ENCODE measurements around the gene GALNT10. TPM values are rescaled to one million over a fixed set of nuclear protein-coding genes. Genes with fewer than 3 reads are reported as not detected.

Gene GALNT10
- total RNA-seq, 2 donors from 2014 or later = 30.2 to 43.4 TPM

DNA sequence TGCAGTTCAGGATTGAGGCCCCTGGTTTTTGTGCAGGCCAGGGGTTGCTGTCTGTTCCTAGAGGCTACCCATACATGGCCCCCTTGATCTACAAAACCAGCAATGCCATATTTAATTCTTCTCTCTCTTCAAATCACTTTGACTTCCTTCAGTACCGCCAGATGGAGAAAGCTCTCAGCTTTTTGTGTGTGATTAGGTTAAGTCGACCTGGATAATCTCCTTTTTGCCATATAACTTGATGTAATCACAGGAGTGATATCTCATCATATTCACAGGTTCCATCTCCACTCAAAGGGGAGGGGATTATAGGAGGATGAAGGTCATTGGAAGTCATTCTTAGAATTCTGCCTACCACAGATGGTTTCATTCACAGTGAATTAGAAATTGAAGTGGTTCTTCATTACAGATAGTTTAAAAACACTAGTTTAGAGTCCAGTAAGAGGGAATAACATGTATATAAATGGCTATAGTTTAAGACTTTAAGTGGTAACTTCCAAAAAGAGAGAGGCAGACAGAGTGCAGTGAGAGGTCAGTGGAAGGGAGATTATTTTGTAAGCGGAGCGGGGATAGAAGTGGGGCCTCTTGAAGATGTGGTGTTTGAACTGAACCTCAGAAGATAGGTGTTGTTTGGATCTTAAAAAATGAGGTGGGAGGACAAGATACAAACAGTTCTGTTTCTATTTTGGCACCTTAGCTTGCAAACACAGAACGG lies 85.9 kb downstream of the GALNT10 start:
- TF ChIP-seq, protein P1, sequence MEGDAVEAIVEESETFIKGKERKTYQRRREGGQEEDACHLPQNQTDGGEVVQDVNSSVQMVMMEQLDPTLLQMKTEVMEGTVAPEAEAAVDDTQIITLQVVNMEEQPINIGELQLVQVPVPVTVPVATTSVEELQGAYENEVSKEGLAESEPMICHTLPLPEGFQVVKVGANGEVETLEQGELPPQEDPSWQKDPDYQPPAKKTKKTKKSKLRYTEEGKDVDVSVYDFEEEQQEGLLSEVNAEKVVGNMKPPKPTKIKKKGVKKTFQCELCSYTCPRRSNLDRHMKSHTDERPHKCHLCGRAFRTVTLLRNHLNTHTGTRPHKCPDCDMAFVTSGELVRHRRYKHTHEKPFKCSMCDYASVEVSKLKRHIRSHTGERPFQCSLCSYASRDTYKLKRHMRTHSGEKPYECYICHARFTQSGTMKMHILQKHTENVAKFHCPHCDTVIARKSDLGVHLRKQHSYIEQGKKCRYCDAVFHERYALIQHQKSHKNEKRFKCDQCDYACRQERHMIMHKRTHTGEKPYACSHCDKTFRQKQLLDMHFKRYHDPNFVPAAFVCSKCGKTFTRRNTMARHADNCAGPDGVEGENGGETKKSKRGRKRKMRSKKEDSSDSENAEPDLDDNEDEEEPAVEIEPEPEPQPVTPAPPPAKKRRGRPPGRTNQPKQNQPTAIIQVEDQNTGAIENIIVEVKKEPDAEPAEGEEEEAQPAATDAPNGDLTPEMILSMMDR (conservative IDR thresholded peaks at IDR 0.05) = no peak
- Histone ChIP-seq H3K27ac (ENCODE audit: low read depth, low read length) (no peak overlapping the region), H3K9ac (ENCODE audit: extremely low read depth, low read length, poor library complexity, severe bottlenecking) (no peak overlapping the region), H3K27me3 (ENCODE audit: control insufficient read depth, insufficient read depth, low read length, poor library complexity, severe bottlenecking) (no peaks in the 10 kb centered on the region), H3K36me3 (ENCODE audit: control insufficient read depth, insufficient read depth, low read length) (no peaks in the 10 kb centered on the region), H3K4me3 (ENCODE audit: low read length) (no peak overlapping the region), H3K9me3 (ENCODE audit: control insufficient read depth, low read length) (no peaks in the 10 kb centered on the region), H3K4me1 (ENCODE audit: control insufficient read depth, insufficient read depth, low read length) (peaks cover 3% of the 10 kb centered on the region)
- Mint-ChIP-seq H3K4me3 (no peak overlapping the region), H3K27me3 (ENCODE audit: insufficient read depth) (no peaks in the 10 kb centered on the region), H3K36me3 (ENCODE audit: low read depth) (no peaks in the 10 kb centered on the region), H3K9me3 (no peaks in the 10 kb centered on the region), H3K27ac (no peak overlapping the region), H3K4me1 (peaks cover 27% of the 10 kb centered on the region)
- no peak for DNase-seq
- 61 to 79% methylated on average over 3 to 5 of the region's 5 CpGs for WGBS, 2 experiments (ENCODE audit: insufficient coverage in 1 of 2, insufficient read length in 1 of 2)

- TF ChIP-seq, protein P1 (conservative IDR thresholded peaks at IDR 0.05) = no peak
- Histone ChIP-seq H3K9ac (ENCODE audit: extremely low read depth, low read length, poor library complexity, severe bottlenecking) (no peak overlapping the region), H3K4me3 (ENCODE audit: low read length) (no peak overlapping the region), H3K9me3 (ENCODE audit: control insufficient read depth, low read length) (no peaks in the 10 kb centered on the region), H3K27me3 (ENCODE audit: control insufficient read depth, insufficient read depth, low read length, poor library complexity, severe bottlenecking) (no peaks in the 10 kb centered on the region), H3K4me1 (ENCODE audit: control insufficient read depth, insufficient read depth, low read length) (peaks cover 3% of the 10 kb centered on the region), H3K27ac (ENCODE audit: low read depth, low read length) (no peak overlapping the region), H3K36me3 (ENCODE audit: control insufficient read depth, insufficient read depth, low read length) (no peaks in the 10 kb centered on the region)
- Mint-ChIP-seq H3K4me3 (no peak overlapping the region), H3K4me1 (peaks cover 26% of the 10 kb centered on the region), H3K27me3 (ENCODE audit: insufficient read depth) (no peaks in the 10 kb centered on the region), H3K27ac (no peak overlapping the region), H3K36me3 (ENCODE audit: low read depth) (no peaks in the 10 kb centered on the region), H3K9me3 (no peaks in the 10 kb centered on the region)
- 80 to 84% methylated on average over 1 of the region's 1 CpG for WGBS, 2 experiments (ENCODE audit: insufficient coverage in 1 of 2, insufficient read length in 1 of 2)
- no peak for DNase-seq
Observed at GRCh38 chr5:154276973-154277331, 86.4 kb downstream of the GALNT10 start.

DNA sequence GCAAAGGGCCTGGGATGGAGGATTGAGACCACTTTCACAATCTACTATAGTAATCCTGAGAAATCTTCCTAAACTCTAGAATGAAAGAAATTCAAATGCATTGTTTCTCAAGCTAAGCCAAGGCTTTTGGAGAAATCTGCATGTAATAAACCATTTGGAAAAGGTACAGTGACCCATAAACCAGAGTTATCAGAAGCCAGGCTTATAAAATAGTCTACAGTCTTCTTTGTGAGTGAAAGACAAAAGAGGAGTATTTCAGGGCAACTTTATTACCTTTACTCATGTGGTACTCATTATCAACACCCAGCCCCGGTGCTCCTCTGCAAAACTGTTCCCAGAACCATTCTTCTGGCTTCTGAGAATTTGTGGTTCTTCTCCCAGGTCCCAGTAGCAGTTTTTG lies 87.0 kb downstream of the GALNT10 start:
- Histone ChIP-seq H3K9ac (ENCODE audit: extremely low read depth, low read length, poor library complexity, severe bottlenecking) (no peak overlapping the region), H3K27ac (ENCODE audit: low read depth, low read length) (no peak overlapping the region), H3K36me3 (ENCODE audit: control insufficient read depth, insufficient read depth, low read length) (no peaks in the 10 kb centered on the region), H3K27me3 (ENCODE audit: control insufficient read depth, insufficient read depth, low read length, poor library complexity, severe bottlenecking) (no peaks in the 10 kb centered on the region), H3K9me3 (ENCODE audit: control insufficient read depth, low read length) (no peaks in the 10 kb centered on the region), H3K4me3 (ENCODE audit: low read length) (no peak overlapping the region), H3K4me1 (ENCODE audit: control insufficient read depth, insufficient read depth, low read length) (no peaks in the 10 kb centered on the region)
- WGBS, 2 experiments (ENCODE audit: insufficient coverage in 1 of 2, insufficient read length in 1 of 2) = 100% methylated on average over 1 of the region's 1 CpG
- Mint-ChIP-seq H3K27me3 (ENCODE audit: insufficient read depth) (no peaks in the 10 kb centered on the region), H3K27ac (no peak overlapping the region), H3K36me3 (ENCODE audit: low read depth) (no peaks in the 10 kb centered on the region), H3K4me1 (peaks cover 21% of the 10 kb centered on the region), H3K4me3 (no peak overlapping the region), H3K9me3 (no peaks in the 10 kb centered on the region)
- no peak for DNase-seq
- TF ChIP-seq, protein P1 (conservative IDR thresholded peaks at IDR 0.05) = no peak

Measured in endodermal cell (in vitro differentiated cells).